DND-41 (cell line): ENCODE measurements around the gene GDI1.

Experiments used
- CTCF ChIP-seq: IDR thresholded peaks from 2 replicates; pipeline ENCODE4 v1.5.1; 2012; ENCODE audit warnings: borderline replicate concordance, low read length, moderate library complexity, mild to moderate bottlenecking; ENCODE audit not compliant: poor library complexity, severe bottlenecking; ENCODE audit errors: extremely low read depth
- EZH2 ChIP-seq: IDR thresholded peaks from 3 replicates; pipeline ENCODE4 v1.6.1; 2012; ENCODE audit warnings: borderline replicate concordance, low read depth, mild to moderate bottlenecking, moderate library complexity, low read length, inconsistent platforms; ENCODE audit not compliant: severe bottlenecking

GRCh38 chrX:154460326-154460725, 23.4 kb downstream of the GDI1 start:
- TF ChIP-seq EZH2 (no peak), CTCF (no peak)
